Spleen (tissue), 7 donors: ENCODE results near the gene PAX2.

Source experiments
- POLR2A ChIP-seq, 3 donors: fragments of 450-650 bp; IDR thresholded peaks; one replicate each; pipeline ENCODE4 v1.5.1; 2017; ENCODE audit warnings: antibody characterized with exemption in 3 of 3, mild to moderate bottlenecking in 1 of 3
- TF ChIP-seq, protein P1 (sequence below), 11 experiments: fragments of 200-600 bp in 7 of 11; fragments of 450-650 bp in 4 of 11; sonication (generic) in 4 of 11; IDR thresholded peaks in 8 of 11; conservative IDR thresholded peaks in 3 of 11; 1 replicate in 7 of 11; 2 replicates in 4 of 11; pipeline versions ENCODE4 v1.4.0 to v1.8.0; 2016 to 2021; ENCODE audit warnings: antibody characterized with exemption in 11 of 11, inconsistent platforms in 4 of 11, mild to moderate bottlenecking in 1 of 11
- donor health status: DM: no; HTN: no; CAD: no; lungs with moderate emphysema.
- donor health status: DM: no; HTN: no; CAD: no.
- donor health status: DM: no; HTN: no; CAD: no.

DNA sequence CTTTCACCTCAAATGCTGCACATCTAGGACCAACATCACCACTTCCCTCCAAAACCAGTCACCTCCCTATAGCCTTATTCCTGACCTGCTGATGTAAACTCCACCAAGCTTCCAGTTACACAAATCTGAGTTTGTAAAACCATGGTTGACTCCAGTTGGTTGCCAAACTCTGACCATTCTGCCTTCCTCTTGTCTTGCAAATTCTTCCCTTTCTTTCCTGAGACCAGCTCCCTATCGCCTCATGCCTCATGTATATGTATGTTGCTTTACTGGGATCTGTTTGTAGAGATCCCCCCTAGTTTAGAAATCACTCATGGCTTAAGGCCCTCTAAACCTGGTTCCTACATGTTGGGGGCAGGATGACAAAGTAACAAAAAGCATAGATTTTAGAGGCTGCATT, 31.3 kb downstream of the PAX2 start:
- no peak for TF ChIP-seq POLR2A (IDR thresholded peaks at IDR 0.05)
- TF ChIP-seq, protein P1, sequence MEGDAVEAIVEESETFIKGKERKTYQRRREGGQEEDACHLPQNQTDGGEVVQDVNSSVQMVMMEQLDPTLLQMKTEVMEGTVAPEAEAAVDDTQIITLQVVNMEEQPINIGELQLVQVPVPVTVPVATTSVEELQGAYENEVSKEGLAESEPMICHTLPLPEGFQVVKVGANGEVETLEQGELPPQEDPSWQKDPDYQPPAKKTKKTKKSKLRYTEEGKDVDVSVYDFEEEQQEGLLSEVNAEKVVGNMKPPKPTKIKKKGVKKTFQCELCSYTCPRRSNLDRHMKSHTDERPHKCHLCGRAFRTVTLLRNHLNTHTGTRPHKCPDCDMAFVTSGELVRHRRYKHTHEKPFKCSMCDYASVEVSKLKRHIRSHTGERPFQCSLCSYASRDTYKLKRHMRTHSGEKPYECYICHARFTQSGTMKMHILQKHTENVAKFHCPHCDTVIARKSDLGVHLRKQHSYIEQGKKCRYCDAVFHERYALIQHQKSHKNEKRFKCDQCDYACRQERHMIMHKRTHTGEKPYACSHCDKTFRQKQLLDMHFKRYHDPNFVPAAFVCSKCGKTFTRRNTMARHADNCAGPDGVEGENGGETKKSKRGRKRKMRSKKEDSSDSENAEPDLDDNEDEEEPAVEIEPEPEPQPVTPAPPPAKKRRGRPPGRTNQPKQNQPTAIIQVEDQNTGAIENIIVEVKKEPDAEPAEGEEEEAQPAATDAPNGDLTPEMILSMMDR (IDR thresholded peaks at IDR 0.05 in 8 of 11, conservative IDR thresholded peaks at IDR 0.05 in 3 of 11): no peak
